Colonic mucosa (tissue), 4 donors: Measurements from ENCODE around the gene GPAT3. TPM values are rescaled to one million over a fixed set of nuclear protein-coding genes. Genes with fewer than 3 reads are reported as not detected.

Experiments
- DNase-seq: peaks from one replicate; pipeline ENCODE4 v3.0.0-alpha.2; 2020
- H3K27ac ChIP-seq: fragments of 200-600 bp; one replicate; pipeline ENCODE4 v1.8.0; 2021
- H3K27me3 ChIP-seq: fragments of 200-600 bp; one replicate; pipeline ENCODE4 v1.8.0; 2021
- H3K36me3 ChIP-seq: fragments of 200-600 bp; one replicate; pipeline ENCODE4 v1.8.0; 2021
- H3K4me1 ChIP-seq: fragments of 200-600 bp; one replicate; pipeline ENCODE4 v1.8.0; 2021; ENCODE audit warnings: mild to moderate bottlenecking
- H3K4me3 ChIP-seq: fragments of 200-600 bp; one replicate; pipeline ENCODE4 v1.8.0; 2021
- H3K9ac ChIP-seq, 2 donors: one replicate each; pipeline ENCODE4 v1.7.0; 2013; ENCODE audit warnings: control low read depth in 2 of 2, low read depth in 2 of 2, low read length in 2 of 2
- H3K9me3 ChIP-seq: fragments of 200-600 bp; one replicate; pipeline ENCODE4 v1.8.0; 2021
- intact Hi-C: fragments of 100-400 bp; cut with DNase I; formaldehyde crosslinking; loops from one replicate; pipeline ENCODE4 v1.14.1; 2022
- total RNA-seq, 2 donors: library from RNA; stranded (reverse); fragmentation: NEBNext Ultra II Directional in 1 of 2; extraction: Animal tissue kit (Norgen Biotek cat#: 25700) in 1 of 2; gene quantifications; one replicate each; pipeline ENCODE4 v1.2.1, GENCODE V29; 2021
- TF ChIP-seq, protein P1 (sequence below): fragments of 200-600 bp; IDR thresholded peaks from one replicate; pipeline ENCODE4 v1.8.0; 2022; ENCODE audit warnings: antibody characterized with exemption, mild to moderate bottlenecking
- donor health status: healthy.
- donor health status: DM: no; HTN: no; CAD: no.
- donor health status: DM: no; HTN: no; CAD: no.

The GPAT3 gene
- total RNA-seq, 2 donors from 2014 or later, result 23.5 to 24.3 TPM

GRCh38 chr4:83561381-83561780 lies 25.5 kb downstream of the GPAT3 start:
- Histone ChIP-seq H3K9ac (no peak overlapping the region), H3K9me3 (no peaks in the 10 kb centered on the region), H3K36me3 (no peaks in the 10 kb centered on the region), H3K27me3 (no peaks in the 10 kb centered on the region), H3K27ac (no peak overlapping the region), H3K4me3 (no peak overlapping the region), H3K4me1 (no peaks in the 10 kb centered on the region)
- intact Hi-C loops, result no loop called here
- DNase-seq, result peak; percentile 40
- TF ChIP-seq, protein P1, sequence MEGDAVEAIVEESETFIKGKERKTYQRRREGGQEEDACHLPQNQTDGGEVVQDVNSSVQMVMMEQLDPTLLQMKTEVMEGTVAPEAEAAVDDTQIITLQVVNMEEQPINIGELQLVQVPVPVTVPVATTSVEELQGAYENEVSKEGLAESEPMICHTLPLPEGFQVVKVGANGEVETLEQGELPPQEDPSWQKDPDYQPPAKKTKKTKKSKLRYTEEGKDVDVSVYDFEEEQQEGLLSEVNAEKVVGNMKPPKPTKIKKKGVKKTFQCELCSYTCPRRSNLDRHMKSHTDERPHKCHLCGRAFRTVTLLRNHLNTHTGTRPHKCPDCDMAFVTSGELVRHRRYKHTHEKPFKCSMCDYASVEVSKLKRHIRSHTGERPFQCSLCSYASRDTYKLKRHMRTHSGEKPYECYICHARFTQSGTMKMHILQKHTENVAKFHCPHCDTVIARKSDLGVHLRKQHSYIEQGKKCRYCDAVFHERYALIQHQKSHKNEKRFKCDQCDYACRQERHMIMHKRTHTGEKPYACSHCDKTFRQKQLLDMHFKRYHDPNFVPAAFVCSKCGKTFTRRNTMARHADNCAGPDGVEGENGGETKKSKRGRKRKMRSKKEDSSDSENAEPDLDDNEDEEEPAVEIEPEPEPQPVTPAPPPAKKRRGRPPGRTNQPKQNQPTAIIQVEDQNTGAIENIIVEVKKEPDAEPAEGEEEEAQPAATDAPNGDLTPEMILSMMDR, result no peak

GRCh38 chr4:83563998-83564397 lies 28.1 kb downstream of the GPAT3 start:
- Histone ChIP-seq H3K27ac (no peak overlapping the region), H3K4me3 (no peak overlapping the region), H3K9ac (no peak overlapping the region), H3K4me1 (no peaks in the 10 kb centered on the region), H3K36me3 (no peaks in the 10 kb centered on the region), H3K27me3 (no peaks in the 10 kb centered on the region), H3K9me3 (no peaks in the 10 kb centered on the region)
- intact Hi-C loops, result no loop called here
- TF ChIP-seq, protein P1, result no peak
- no peak for DNase-seq

GRCh38 chr4:83568062-83568461 lies 32.2 kb downstream of the GPAT3 start:
- TF ChIP-seq, protein P1, result no peak
- no peak overlapping the region for H3K9ac ChIP-seq
- no peaks in the 10 kb centered on the region for H3K36me3 ChIP-seq
- no peaks in the 10 kb centered on the region for H3K27me3 ChIP-seq
- no peak for DNase-seq
- no peak overlapping the region for H3K27ac ChIP-seq
- no peaks in the 10 kb centered on the region for H3K9me3 ChIP-seq
- intact Hi-C loops, result no loop called here
- no peak overlapping the region for H3K4me3 ChIP-seq
- no peaks in the 10 kb centered on the region for H3K4me1 ChIP-seq

DNA sequence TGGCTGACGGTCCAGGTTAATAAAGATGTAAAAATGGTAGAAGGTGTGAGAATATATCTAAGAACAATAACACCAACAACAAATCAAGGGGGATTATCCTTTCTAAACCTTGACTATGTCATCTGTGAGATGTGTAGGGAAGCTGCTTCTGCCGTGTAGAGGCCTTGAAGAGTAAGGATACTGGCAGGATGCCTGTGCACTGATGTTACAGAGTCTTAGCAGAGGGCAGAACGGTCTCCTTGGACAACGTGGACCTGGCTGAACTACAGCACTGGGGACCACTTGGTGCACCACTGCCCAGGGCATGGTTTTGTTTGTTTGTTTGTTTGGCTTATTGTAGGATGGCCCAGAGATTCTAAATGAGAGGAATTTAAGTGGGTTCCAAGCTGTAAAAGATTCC lies 33.5 kb downstream of the GPAT3 start:
- DNase-seq, result no peak
- Histone ChIP-seq H3K27me3 (no peaks in the 10 kb centered on the region), H3K9ac (no peak overlapping the region), H3K4me3 (no peak overlapping the region), H3K27ac (no peak overlapping the region), H3K36me3 (no peaks in the 10 kb centered on the region), H3K9me3 (no peaks in the 10 kb centered on the region), H3K4me1 (no peaks in the 10 kb centered on the region)
- TF ChIP-seq, protein P1, result no peak
- intact Hi-C loops, result no loop called here

- H3K27me3 ChIP-seq, result no peaks in the 10 kb centered on the region
- TF ChIP-seq, protein P1, result no peak
- H3K9ac ChIP-seq, result no peak overlapping the region
- no peak overlapping the region for H3K4me3 ChIP-seq
- H3K4me1 ChIP-seq, result no peaks in the 10 kb centered on the region
- no peak for DNase-seq
- no peaks in the 10 kb centered on the region for H3K9me3 ChIP-seq
- no peak overlapping the region for H3K27ac ChIP-seq
- no peaks in the 10 kb centered on the region for H3K36me3 ChIP-seq
- intact Hi-C loops, result no loop called here
These were observed 34.1 kb downstream of the GPAT3 start for GRCh38 chr4:83569987-83570386.

GRCh38 chr4:83572848-83573247 lies 36.9 kb downstream of the GPAT3 start:
- H3K4me1 ChIP-seq, result no peaks in the 10 kb centered on the region
- no peaks in the 10 kb centered on the region for H3K36me3 ChIP-seq
- TF ChIP-seq, protein P1, result no peak
- H3K27ac ChIP-seq, result no peak overlapping the region
- no peaks in the 10 kb centered on the region for H3K9me3 ChIP-seq
- H3K9ac ChIP-seq, result no peak overlapping the region
- DNase-seq, result no peak
- H3K27me3 ChIP-seq, result no peaks in the 10 kb centered on the region
- intact Hi-C loops, result no loop called here
- H3K4me3 ChIP-seq, result no peak overlapping the region
